ENCODE data around the gene KIF25. TPM values are rescaled to one million over a fixed set of nuclear protein-coding genes. Genes with fewer than 3 reads are reported as not detected.

KIF25 gene
- total RNA-seq, 4 donors from 2014 or later = 0.17 TPM; not detected in 3

GRCh38 chr6:168088161-168089053 is 90.9 kb downstream of the KIF25 start:
- H3K4me1 ChIP-seq = peaks cover 6 to 18% (median 16%) of the 10 kb centered on the region in 4 donors
- peak overlapping the region in 3 of 4 donors; percentile 15 to 66 (median 48) for H3K27ac ChIP-seq (replicated peaks in 1 of 4)
- no peaks in the 10 kb centered on the region for H3K27me3 ChIP-seq
- 37% methylated on average over 12 of the region's 20 CpGs for WGBS
- no peak overlapping the region for H3K4me3 ChIP-seq
- intact Hi-C loops (cut with DNase I) = no loop called here
- DNase-seq (ENCODE audit: extremely low spot score) = no peak
- H3K36me3 ChIP-seq = no peaks in the 10 kb centered on the region
- TF ChIP-seq EP300 (IDR thresholded peaks at IDR 0.05) (no peak), POLR2AphosphoS5 (IDR thresholded peaks at IDR 0.05) (peak in 1 of 2 donors; percentile 25), POLR2A (IDR thresholded peaks at IDR 0.05; ENCODE audit: low read depth) (no peak), CTCF (IDR thresholded peaks at IDR 0.05) (no peak)
- H3K9me3 ChIP-seq = no peaks in the 10 kb centered on the region

- intact Hi-C loops (cut with DNase I) = no loop called here
- Histone ChIP-seq H3K4me3 (no peak overlapping the region), H3K27ac (replicated peaks in 1 of 4) (peak overlapping the region in 1 of 4 donors; percentile 15), H3K9me3 (no peaks in the 10 kb centered on the region), H3K36me3 (no peaks in the 10 kb centered on the region), H3K4me1 (peaks cover 6 to 18% (median 16%) of the 10 kb centered on the region in 4 donors), H3K27me3 (no peaks in the 10 kb centered on the region)
- WGBS = 78% methylated on average over 21 of the region's 34 CpGs
- DNase-seq (ENCODE audit: extremely low spot score) = no peak
- TF ChIP-seq POLR2AphosphoS5 (IDR thresholded peaks at IDR 0.05) (no peak), EP300 (IDR thresholded peaks at IDR 0.05) (no peak), CTCF (IDR thresholded peaks at IDR 0.05) (no peak), POLR2A (IDR thresholded peaks at IDR 0.05; ENCODE audit: low read depth) (no peak)
Measured at GRCh38 chr6:168089186-168090063, 92.0 kb downstream of the KIF25 start.

- Histone ChIP-seq H3K27me3 (no peaks in the 10 kb centered on the region), H3K9me3 (no peaks in the 10 kb centered on the region), H3K4me1 (peaks cover 6 to 18% (median 16%) of the 10 kb centered on the region in 4 donors), H3K4me3 (no peak overlapping the region), H3K36me3 (no peaks in the 10 kb centered on the region), H3K27ac (replicated peaks in 1 of 4) (no peak overlapping the region)
- TF ChIP-seq EP300 (IDR thresholded peaks at IDR 0.05) = no peak
- no peak for TF ChIP-seq CTCF (IDR thresholded peaks at IDR 0.05)
- TF ChIP-seq POLR2A (IDR thresholded peaks at IDR 0.05; ENCODE audit: low read depth) = no peak
- TF ChIP-seq POLR2AphosphoS5 (IDR thresholded peaks at IDR 0.05) = no peak
- intact Hi-C loops (cut with DNase I) = no loop called here
- DNase-seq (ENCODE audit: extremely low spot score) = no peak
- WGBS = 88% methylated on average over 16 of the region's 16 CpGs
Measured at GRCh38 chr6:168090064-168090690, 92.7 kb downstream of the KIF25 start.

GRCh38 chr6:168090706-168091105 is 93.2 kb downstream of the KIF25 start:
- intact Hi-C loops (cut with DNase I) = no loop called here
- Histone ChIP-seq H3K27ac (replicated peaks in 1 of 4) (no peak overlapping the region), H3K27me3 (no peaks in the 10 kb centered on the region), H3K9me3 (no peaks in the 10 kb centered on the region), H3K36me3 (no peaks in the 10 kb centered on the region), H3K4me3 (no peak overlapping the region), H3K4me1 (peaks cover 6 to 18% (median 16%) of the 10 kb centered on the region in 4 donors)
- no peak for DNase-seq (ENCODE audit: extremely low spot score)
- WGBS = 89% methylated on average over 17 of the region's 17 CpGs
- TF ChIP-seq POLR2A (IDR thresholded peaks at IDR 0.05; ENCODE audit: low read depth) (no peak), POLR2AphosphoS5 (IDR thresholded peaks at IDR 0.05) (no peak), CTCF (IDR thresholded peaks at IDR 0.05) (no peak), EP300 (IDR thresholded peaks at IDR 0.05) (no peak)
